Stimulated activated CD8-positive, alpha-beta memory T cell treated with anti-CD3 and anti-CD28 coated beads, Interleukin-15, amount 100 ng/mL, for 48 hours (primary cell): ENCODE data around the gene HPS4.
"Not testable (repeated sequence)": the region's sequence is repeated elsewhere in the genome, so short reads cannot be mapped to it uniquely, and the experiment has no call there.

Experiments used
- DNase-seq, 2 donors: peaks; one replicate each; pipeline ENCODE4 v3.0.0-alpha.2; 2020; ENCODE audit warnings: low read depth in 2 of 2

Gene HPS4

DNA sequence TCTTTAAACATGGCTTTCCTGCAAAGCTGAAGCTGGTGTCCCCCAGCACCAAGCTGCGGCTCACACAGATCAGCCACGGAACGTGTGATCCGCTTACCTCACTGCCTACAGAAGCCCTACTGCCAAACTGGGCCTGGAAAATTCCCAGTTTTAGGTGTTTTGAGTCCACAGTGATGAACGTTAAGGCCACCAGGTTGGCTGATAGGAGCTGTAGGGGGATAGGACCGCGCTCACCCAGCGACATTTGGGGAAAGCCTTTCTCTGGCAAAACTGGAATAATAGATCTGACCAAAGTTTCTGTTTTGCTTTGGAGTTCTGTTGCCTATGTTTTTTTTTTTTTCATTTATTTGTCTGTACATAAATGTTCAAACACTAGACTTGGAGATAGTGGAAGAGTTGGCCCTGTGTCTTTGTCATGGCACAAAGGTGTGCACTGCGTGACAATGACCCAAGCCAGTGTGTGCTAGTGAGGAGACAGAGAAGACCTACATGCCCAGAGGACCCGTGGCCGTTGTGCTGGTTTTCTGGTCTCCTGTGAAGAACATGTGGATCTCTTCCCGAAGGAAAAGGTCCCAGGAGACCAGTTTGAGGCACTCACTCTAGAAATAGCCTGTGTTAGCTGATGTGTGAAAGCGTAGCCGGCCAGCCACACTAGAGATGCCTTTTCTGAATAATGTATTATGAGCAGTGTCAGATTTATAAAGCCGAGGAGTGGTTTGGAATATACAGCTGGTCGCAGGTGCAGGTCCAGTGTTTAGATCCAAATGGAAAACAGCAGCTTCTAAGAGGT, 39.5 kb downstream of the HPS4 start:
- DNase-seq: no peak

DNA sequence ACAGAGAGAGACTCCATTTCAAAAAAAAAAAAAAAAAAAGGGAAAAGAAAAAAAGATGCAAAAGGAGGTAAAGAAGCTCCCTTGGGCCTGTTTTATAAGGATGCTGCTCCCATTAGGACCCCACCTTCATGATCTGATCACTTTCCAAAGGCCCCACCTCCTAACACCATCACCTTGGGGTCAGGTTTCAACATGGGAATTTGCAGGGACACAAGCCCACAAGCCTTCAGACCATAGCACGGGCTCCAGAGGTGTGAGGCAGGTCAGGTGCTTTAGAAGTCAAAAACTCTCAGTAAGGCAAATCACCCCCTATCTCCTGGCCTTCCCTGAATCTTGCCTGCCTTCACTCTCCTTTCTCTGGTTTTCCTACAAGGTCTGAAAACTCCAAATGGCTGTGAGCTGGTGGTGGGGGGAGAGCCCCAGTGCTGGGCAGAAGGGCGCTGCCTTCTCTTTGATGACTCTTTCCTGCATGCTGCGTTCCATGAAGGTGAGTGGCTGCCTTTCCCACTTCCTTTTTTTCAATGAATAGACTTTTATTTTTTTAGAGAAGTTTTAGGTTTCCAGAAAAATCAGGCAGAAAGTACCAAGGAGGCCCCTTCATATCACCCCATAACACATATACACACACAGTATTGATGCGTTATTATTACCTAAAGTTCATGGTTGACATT, 41.4 kb downstream of the HPS4 start:
- DNase-seq: no peak

DNA sequence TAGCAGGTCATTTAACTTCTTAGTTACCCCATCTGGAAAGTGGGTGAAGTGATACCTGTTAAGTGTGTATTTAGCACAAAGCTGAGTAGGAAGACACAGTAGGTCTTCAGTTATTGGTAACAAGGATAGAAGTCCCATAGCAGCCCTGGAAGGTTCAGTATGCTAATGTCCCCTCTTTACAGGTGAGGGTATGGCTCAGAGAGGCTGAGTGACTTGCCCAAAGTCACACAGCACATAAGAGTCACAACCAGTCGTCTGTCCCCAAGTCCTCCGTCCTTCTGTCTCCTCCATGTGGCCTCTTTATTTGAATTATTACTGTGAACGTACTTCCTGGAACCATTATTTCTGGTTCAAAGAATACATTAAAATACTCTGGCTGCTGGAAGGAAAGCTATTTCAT, 44.0 kb downstream of the HPS4 start:
- no peak for DNase-seq

DNA sequence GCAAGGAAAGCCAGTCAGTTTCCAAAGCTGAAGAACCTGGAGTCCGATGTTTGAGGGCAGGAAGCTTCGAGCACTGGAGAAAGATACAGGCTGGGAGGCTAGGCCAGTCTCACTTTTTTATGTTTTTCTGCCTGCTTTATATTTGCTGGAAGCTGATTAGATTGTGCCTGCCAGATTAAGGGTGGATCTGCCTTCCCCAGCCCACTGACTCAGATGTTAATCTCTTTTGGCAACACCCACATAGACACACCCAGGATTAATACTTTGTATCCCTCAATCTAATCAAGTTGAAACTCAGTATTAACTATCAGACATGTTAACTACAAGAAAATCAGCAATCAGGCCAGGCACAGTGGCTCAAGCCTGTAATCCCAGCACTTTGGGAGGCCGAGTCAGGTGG, 44.8 kb downstream of the HPS4 start:
- not testable (repeated sequence) for DNase-seq

DNA sequence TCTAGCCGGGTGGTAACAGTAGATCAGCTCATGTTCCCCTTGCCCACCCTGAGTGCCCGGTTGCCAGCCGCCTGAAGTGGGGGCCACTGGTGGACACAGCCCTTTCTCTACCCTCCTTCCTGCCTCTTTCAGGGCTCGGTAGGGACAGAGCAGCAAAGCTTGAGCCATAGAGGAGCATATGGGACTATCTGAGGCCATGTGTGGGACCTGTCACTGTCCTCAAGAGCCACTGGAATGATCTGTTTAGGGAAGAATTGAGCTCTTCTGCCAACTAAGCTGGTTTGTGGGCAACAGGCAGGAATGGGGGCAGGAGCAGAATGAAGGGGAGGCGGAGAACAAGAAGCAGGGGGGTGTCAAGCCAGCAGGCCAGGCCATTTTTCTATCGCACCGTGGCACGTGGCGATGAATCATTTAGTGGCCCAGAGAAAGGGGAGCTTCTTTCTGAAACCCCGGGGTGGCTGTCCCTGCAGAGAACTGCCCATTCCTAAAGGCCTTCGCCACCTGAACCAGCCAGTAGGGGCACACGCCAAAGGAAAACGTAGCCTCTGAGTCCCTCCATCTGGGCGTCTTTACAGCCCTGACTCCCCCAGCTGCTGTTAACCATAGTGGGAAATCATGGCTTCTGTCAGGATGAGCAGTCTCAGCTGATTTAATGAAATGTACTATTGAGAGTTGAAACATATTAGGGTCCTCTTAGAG, 45.7 kb downstream of the HPS4 start:
- DNase-seq: no peak

DNA sequence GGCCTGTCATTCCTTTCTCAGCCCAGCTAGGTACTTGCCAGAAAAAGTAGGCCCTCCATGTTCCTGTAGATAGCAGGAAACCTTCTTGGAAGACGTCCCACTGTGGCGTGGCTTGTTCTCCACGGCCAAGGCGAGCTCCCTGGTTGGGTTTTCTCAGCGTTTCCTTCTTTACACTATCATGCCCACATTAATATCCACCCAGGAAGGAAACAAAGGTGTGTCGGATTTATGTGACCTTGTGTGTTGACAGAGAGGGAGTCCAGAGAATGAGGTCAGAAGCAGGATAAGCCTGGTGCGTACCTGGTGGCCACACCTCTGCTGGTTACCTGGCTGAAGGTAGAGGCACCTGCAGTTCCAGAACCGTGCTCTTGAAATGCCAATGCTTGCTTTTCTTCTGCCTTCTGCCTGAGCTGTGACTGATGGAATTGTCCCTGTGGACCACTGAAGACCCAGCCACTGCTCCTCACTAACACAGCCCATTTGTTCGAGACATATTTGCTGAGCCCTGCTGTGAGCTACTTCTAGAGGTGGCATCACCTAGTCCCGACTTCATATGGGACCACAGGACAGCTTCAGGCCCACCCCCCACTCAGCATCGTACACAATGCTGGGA, 46.6 kb downstream of the HPS4 start:
- no peak for DNase-seq

DNA sequence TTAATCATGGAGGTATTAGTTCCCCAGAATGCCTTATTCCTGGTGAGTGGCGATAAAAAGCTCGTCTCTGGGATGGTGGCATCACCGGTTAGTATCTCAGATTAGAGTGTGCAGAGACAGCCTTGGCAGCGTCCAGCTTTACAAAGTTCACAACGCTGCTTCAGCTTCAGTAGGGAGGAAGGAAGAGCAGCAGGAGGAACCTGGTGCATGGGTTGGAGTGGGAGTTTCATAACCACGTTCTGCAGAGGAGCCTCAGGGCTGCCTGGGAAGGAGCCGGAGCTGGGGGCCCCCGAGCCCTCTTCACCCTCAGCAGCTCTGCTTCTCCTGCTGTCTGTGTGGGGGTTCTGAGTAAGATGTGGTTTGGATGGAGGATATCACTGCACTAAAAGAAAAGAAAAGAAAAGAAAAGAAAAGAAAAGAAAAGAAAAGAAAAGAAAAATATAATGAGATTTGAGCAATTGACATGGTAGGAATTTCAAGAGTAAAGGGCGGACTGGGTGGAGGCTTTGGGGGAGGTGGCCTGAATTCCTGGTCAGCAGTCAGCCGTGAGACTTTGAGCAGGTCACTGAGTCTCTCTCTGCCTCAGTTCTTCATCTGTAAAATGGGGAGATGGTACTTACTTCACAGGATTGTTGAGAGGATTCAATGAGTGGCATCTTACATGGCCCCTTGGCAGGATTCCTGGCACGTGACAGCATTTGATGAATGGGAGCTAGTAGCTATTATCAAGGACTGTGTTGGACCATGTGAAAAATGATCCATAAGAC, 48.1 kb downstream of the HPS4 start:
- DNase-seq: no peak

DNA sequence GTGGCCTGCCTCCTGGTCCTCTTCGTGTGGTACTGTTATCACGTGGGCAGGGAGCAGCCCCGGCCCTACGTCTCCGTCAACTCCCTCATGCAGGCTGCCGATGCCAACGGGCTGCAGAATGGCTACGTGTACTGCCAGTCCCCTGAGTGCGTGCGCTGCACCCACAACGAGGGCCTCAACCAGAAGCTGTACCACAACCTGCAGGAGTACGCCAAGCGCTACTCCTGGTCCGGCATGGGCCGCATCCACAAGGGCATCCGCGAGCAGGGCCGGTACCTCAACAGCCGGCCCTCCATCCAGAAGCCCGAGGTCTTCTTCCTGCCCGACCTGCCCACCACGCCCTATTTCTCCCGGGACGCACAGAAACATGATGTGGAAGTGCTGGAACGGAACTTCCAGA, 49.8 kb downstream of the HPS4 start:
- no peak for DNase-seq

DNA sequence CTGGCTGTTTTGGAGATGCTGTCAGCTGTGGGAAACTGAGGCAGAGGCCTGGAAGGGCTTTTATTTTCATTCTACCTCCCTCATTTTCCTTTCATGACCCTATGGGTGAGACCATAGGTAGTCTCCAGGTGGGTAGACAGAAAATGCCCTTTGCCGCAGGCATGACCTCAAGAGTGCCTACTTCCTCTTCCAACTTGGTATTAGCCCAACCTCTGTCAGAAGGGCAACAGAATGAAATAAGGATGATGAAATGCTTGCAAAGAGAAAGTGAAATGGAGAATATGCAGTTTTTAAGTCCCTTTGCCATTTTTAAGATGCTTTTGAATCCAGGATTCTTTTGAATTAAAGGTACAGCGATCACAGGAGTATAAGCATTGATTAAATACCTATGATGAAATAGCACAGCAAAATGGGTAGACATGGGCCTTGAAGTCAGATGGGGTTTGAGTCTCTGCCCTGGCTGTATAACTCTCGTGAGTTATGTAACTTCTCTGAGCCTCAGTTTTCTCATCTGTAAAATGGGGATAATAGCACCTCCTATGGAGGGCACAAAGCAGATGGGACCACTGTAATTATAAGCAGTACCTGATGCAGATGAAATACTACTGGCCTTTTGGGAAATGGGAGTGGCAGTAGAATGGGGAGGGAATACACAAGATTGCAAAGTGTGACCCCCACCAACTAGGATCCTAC, 50.8 kb downstream of the HPS4 start:
- DNase-seq: no peak

DNA sequence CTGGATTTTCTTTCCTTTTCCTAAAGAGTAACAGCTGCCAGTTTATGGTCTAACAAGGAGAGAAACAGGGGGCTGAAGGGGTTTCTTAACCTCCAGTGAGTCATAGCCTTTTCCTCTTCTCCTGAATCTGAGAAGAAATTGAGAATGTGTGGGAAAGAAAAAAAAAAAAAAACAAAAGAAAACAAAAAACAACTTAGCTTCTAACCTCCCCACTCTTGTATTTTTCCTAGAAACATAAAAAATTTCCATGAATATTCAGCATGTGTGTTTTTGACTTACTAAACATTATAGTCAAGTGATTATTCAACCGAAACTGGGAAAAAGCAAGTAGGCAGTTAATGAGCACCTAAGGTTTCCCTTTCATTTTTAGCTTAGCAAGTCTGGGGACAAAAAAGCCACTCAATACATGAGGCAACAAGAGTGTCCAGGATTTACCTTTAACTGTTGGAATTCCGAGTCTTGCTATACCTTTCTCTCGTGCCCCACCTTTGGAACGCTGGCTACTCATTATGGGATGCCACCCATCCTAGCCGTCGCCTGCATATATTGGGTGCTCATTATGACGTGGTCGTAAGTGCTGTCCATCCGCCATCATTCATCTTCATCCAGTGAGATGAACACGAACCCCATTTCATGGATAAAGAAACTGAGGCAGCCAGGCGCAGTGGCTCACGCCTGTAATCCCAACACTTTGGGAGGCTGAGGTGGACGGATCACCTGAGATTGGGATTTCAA, 52.2 kb downstream of the HPS4 start:
- no peak for DNase-seq

DNA sequence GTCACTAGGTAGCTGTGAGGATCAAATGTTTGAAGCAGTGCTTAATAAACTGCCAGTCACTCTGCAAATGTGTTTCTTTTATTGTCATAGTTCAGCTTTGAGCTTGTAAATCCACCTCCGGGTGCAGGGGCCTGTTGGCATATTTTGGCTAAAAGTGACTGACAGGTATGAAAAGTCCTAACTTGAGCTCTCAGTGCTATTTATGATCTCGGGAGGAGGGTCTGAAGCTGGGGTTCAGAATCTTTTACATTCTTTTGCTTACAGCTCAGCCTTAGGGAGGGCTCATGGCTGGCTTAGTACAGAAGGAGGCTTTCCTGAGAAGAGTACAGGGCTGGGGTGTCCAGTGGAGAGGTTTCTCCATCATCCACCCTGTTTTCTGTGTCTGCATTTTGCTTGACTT, 53.0 kb downstream of the HPS4 start:
- no peak for DNase-seq

DNA sequence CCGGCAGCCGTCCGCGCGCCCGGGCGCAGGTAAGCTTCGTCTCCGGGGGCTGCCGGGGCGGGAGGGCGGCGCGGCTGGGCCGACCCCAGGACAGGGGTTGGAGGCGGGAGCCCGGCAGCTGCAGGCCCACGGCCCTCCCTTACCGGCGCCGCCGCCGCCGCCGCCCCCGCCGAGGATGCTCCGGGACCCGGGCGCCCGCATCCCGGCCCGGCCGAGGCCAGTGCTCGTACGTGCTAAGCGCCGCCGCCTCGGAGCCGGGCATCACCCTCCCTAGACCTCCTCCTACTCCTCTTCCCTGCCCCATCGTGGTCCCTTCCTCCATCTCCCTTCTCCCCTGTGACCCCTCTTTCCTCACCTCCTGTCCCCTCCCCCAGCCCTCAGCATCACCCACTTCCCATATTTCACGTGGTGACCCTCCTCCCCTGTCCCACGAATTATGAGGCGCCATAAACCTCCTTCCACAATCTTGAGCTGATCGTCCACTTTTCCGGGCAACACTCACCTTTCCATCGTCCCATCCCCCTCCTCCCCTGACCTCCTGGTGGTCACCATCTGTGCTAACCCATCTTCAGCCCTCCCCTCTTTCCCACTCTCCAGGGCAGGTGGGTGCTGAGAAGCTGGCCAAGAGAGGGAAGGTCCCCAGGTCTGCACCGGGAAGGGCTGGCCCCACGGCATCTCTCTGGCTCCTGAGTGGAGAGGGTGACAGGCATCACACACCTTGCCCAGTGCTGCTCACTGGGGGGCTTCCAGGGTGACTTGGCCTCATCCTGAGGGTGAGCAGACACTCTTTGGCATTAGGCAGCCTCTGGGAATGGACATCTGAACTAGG, 53.9 kb downstream of the HPS4 start:
- no peak for DNase-seq

DNA sequence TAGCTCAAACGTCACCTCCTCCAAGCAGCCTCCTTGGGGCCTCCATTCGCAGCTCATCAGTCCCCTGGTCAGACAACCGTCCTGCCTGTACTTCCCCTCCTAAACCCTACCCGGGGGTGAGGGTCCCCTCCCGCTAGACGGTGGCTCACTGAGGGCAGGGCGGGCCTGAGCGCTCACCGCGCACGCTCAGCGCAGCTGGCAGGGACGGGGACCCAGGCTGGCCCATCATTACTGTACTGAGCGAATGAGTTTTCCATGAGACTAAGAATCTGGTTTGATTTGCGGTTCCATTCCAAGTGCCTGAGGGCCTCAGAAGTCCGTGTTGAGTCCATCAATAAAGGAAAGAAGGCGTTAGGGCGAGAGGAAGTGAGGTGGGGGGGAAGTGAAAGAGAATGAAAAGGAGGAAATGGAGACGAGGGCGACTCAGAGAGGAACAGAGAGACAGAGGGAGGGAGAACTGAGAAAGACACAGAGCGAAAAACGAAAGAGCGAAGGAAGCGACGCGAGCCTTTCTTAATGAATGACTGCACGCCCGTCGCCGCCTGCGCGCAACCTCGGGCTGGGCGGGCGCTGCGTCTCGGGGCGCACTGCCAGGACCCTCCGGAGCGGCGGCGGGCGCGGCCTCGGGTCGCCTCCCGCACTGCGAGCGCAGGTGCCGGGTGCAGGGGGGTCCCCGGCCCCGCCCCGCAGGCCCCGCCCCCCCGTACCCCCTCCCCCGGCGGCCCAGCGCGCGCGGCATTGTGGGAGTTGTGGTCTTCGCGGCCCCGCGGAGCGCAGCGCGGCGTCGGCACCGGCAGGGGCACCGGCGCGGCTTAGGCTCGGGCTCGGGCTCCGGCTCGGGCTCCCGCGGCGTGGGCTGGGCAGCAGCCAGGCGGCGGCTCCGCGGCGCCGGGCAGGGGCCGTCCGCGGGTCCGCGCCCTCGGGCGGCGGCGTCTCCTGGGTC, 54.8 kb downstream of the HPS4 start, which contains the start of gene ASPHD2:
Gene ASPHD2 (plus strand): TSS at position 746 of the 943 bp plus-strand sequence. CDS start 4,356 bp downstream, outside the sequence.
- peak; percentile 74 to 80 for DNase-seq

DNA sequence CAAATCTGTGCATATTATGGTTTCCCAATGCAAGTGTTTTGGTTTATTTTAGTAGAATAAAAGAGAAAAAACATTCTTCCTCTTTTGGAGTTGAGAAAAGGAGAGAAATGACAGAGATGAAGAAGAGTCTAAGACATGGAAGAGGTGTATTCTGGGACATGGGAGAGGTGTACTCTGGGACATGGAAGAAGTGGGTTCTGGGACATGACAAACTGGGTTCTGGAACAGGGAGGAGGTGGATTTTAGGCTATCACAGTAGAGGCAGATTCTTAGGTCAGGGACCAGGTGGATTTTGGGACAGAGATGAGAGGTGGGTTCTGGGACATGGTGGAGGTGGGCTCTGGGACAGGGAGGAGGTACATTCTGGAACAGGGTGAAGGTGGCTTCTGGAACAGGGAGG, 56.7 kb downstream of the HPS4 start:
- no peak for DNase-seq

DNA sequence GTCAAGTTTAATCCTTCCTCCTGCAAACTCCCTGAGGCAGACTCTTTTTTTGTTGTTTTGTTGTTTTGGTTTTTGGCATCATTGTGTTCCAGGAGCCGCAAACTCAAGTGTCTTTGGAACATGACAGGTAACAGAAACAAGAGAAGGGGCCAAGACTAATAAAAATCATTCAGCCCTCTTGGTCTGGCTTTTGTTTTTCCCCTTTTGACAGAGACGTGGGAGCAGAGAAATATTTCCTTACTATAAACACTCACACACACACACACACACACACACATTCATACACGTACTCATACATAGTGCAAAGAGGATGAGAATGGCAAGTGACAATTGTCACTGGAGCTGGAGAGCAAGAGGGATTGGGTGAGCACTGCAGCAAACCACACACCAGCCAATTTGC, 65.0 kb downstream of the HPS4 start:
- DNase-seq: no peak

DNA sequence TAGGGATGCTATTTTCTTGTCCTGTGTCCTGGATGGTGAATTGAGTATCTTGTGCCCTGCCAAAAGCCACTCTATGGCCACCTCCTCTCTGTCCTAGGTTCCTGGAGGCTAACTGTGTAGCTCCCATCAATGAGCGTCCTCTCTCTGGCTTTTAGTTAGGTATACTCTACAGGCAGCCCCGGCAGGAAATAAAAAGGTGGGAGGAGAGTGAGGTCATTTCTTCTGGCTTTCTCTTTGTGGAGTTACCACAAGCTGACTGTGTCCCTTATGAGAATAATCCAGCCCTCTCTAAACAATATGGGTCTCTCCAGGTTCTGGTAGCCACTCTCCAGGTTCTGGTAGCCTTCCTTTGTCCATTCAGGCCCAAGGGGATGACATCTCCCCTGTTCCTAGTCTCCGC, 66.2 kb downstream of the HPS4 start:
- DNase-seq: no peak

DNA sequence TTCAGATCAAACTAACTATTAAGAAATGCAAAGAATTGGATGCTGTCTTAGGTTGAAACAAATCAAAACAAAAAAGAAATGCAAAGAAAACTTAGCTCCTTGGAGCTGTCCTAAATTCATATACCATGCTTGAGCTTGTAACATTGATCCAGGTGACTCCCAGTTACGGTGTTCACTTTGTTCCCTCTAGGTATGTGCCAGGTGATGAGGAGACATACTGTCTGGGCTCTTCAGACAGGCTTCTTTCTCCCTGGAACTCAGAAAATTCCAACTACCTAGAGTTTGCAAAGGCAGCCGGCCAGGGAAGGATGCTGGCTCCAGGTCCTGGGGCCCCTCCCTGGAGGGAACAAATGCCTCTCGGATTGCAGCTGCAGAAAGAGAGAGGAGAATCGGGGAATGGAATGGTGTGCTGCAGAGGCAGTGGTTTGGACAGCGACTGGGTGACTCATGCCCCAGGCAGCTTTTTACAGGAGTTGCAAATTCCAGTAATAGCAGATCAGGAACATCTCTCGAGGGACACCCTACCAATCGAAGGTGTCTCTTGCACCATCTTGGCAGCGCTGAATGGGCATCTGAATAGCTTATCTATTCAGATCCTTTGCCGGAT, 66.8 kb downstream of the HPS4 start:
- no peak for DNase-seq

DNA sequence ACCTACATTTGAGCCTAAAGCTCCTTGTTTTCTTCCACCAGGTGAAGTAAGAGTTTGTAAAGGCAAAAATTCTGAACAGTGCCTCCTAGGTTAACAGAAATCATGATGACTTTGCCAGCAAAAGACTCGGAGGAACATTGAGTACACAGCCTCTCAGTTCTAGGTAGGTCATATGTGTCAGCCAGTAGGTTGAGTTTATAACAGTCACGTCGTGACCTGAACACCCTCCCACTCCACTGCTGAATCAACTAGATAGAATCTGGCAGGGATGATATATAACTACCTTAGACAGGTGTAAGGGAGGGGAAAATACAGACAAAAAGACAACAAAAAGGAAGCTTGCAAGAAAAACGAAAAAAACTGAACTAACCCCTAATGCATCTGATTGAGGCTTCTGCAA, 67.3 kb downstream of the HPS4 start:
- DNase-seq: no peak
